Activated CD8-positive, alpha-beta T cell treated with anti-CD3 and anti-CD28 coated beads for 36 hours (primary cell): Measurements from ENCODE around the gene RNF32. TPM values are rescaled to one million over a fixed set of nuclear protein-coding genes. Genes with fewer than 3 reads are reported as not detected.
"Not testable (repeated sequence)": the region's sequence is repeated elsewhere in the genome, so short reads cannot be mapped to it uniquely, and the experiment has no call there.

Source experiments
- ATAC-seq: fragments of 200-7000 bp; cut with Tn5 transposase; one replicate; pipeline ENCODE4 v1.10.0; 2021; ENCODE audit warnings: mild to moderate bottlenecking, moderate library complexity
- CTCF ChIA-PET: fragments of 350-600 bp; sonication (Branson Sonifier 250); formaldehyde crosslinking; loops from one replicate; lab custom pipeline; 2021; ENCODE audit warnings: antibody characterized with exemption; lab: Charles Lee
- POLR2A ChIA-PET: fragments of 350-600 bp; sonication (Branson Sonifier 250); formaldehyde crosslinking; loops from one replicate; lab custom pipeline; 2021; ENCODE audit warnings: antibody characterized with exemption; lab: Charles Lee
- DNase-seq: peaks from one replicate; pipeline ENCODE4 v3.0.0-alpha.2; 2020
- H3K27ac Mint-ChIP-seq: one replicate; pipeline ENCODE4 v1.8.0; 2021; ENCODE audit warnings: mild to moderate bottlenecking, mixed read lengths
- H3K27me3 Mint-ChIP-seq: one replicate; pipeline ENCODE4 v1.8.0; 2021; ENCODE audit warnings: mixed read lengths
- H3K36me3 Mint-ChIP-seq: one replicate; pipeline ENCODE4 v1.8.0; 2021; ENCODE audit warnings: low read depth, mixed read lengths
- H3K4me1 Mint-ChIP-seq: one replicate; pipeline ENCODE4 v1.8.0; 2021; ENCODE audit warnings: low read depth, mixed read lengths
- H3K4me3 Mint-ChIP-seq: one replicate; pipeline ENCODE4 v1.8.0; 2021; ENCODE audit warnings: mild to moderate bottlenecking, moderate library complexity, mixed read lengths
- H3K9me3 Mint-ChIP-seq: one replicate; pipeline ENCODE4 v1.8.0; 2021; ENCODE audit warnings: mixed read lengths
- intact Hi-C: fragments of 100-400 bp; cut with micrococcal nuclease; formaldehyde crosslinking; loops from one replicate; pipeline ENCODE4 v1.10.0; 2022
- total RNA-seq, 2 experiments: library from RNA; stranded (reverse); gene quantifications; one replicate each; pipeline ENCODE4 v1.2.3, GENCODE V29; 2021
- TF ChIP-seq, protein P1 (sequence below): fragments of 200-600 bp; IDR thresholded peaks from one replicate; pipeline ENCODE4 v1.8.0; 2022; ENCODE audit warnings: antibody characterized with exemption, mild to moderate bottlenecking

Gene RNF32
- total RNA-seq, 2 experiments from 2014 or later: 0.43 TPM

DNA sequence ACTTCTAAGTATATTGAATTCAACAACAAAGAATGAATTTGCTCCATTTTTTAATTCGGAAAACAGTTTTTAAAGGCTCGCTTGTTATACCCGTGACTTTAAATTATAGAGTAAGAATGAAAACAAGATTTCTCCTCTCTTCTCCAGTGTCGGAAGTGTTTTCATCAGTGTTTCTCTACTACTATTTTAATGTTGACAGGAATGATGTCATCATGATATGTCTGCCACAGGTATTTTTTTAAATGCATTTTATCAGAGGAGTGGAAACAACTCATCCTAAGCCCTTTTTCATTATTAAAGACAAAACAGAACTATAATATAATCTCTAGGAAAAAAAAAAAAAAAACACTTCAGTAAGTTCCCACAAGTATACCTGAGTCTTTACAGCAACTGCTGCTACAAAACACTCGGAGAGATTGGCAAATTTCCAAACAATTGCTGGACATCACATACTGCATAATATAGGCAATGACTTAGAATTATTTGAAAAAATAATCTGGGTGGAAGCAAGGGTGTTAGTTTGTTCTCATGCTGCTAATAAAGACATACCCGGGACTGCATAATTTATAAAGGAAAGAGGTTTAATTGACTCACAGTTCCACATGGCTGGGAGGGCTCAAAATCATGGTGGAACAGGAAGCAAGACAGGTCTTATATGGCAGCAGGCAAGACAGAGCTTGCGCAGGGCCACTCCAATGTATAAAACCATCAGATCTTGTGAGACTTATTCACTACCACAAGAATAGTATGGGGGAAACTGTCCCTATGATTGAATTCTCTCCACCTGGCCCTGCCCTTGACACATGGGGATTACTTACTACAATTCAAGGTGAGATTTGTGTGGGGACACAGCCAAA, 4.8 kb upstream of the RNF32 start:
- Mint-ChIP-seq H3K4me3 (no peak overlapping the region), H3K9me3 (peaks cover 9% of the 10 kb centered on the region), H3K36me3 (peaks cover 5% of the 10 kb centered on the region), H3K27ac (no peak overlapping the region), H3K27me3 (peaks cover 13% of the 10 kb centered on the region), H3K4me1 (peaks cover 8% of the 10 kb centered on the region)
- intact Hi-C loops: no loop called here
- ChIA-PET CTCF (no interaction called here), POLR2A (no interaction called here)
- no peak for ATAC-seq
- TF ChIP-seq, protein P1, sequence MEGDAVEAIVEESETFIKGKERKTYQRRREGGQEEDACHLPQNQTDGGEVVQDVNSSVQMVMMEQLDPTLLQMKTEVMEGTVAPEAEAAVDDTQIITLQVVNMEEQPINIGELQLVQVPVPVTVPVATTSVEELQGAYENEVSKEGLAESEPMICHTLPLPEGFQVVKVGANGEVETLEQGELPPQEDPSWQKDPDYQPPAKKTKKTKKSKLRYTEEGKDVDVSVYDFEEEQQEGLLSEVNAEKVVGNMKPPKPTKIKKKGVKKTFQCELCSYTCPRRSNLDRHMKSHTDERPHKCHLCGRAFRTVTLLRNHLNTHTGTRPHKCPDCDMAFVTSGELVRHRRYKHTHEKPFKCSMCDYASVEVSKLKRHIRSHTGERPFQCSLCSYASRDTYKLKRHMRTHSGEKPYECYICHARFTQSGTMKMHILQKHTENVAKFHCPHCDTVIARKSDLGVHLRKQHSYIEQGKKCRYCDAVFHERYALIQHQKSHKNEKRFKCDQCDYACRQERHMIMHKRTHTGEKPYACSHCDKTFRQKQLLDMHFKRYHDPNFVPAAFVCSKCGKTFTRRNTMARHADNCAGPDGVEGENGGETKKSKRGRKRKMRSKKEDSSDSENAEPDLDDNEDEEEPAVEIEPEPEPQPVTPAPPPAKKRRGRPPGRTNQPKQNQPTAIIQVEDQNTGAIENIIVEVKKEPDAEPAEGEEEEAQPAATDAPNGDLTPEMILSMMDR: no peak
- DNase-seq: no peak

DNA sequence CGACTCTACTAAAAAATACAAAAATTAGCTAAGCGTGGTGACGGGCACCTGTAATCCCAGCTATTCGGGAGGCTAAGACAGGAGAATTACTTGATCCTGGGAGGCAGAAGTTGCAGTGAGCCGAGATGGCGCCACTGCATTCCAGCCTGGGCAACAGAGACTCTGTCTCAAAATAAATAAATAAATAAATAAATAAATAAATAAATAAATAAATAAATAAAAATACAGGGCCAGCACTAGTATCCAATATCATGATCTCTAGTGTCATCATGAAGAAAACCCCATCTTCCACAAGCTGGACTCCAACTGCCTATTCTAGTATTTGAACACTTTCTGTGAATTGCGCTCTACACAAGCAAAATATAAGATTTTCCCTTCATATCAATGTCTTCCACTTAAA, 3.5 kb upstream of the RNF32 start:
- POLR2A ChIA-PET: interaction anchor here (0.7 kb wide), 1 partner anchor 293 kb away, joined by 3 read pairs; no protein-coding TSS in a partner anchor
- H3K36me3 Mint-ChIP-seq, CTCF ChIA-PET: not testable (repeated sequence)

DNA sequence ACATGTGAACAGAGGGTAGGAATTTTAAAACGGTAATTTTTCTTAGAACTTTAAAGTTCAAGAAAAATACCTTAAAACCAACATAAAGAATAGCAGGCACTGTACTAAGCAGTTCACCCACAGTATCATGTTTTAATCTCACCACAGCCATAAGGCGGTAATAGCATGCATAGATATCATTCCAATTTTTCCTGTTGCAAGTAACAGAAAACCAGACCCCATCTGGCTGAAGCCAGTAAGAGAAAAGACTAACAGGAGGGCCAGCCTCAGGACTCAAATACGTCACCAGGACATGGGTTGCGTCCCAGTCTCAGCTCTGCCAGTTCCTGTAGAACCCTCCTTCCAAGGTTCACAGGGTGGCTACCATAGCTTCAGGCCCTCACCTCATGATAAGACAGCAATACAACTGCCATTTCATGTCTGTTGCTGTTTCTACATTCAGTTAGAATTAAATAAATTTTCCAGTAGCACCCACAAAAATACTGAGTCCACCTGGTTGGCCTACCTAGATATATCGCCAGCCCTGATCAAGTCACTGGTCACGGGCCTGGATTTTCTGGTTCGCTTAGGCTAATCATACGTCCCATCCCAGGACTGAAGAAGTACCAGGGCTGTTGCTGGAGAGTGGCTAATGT, 2.0 kb upstream of the RNF32 start:
- intact Hi-C loops: no loop called here
- POLR2A ChIA-PET: no interaction called here
- no peak for DNase-seq
- ATAC-seq: no peak
- Mint-ChIP-seq H3K4me3 (no peak overlapping the region), H3K4me1 (peaks cover 10% of the 10 kb centered on the region), H3K36me3 (peaks cover 5% of the 10 kb centered on the region), H3K27me3 (peaks cover 26% of the 10 kb centered on the region), H3K9me3 (peaks cover 9% of the 10 kb centered on the region), H3K27ac (no peak overlapping the region)
- TF ChIP-seq, protein P1: no peak
- CTCF ChIA-PET: no interaction called here

More for the DNA sequence above, 3.5 kb upstream of the RNF32 start:
- Mint-ChIP-seq H3K27me3 (peaks cover 22% of the 10 kb centered on the region), H3K4me1 (peaks cover 10% of the 10 kb centered on the region)
- H3K9me3 Mint-ChIP-seq, DNase-seq, H3K27ac Mint-ChIP-seq, intact Hi-C loops, ATAC-seq, H3K4me3 Mint-ChIP-seq: not testable (repeated sequence)

DNA sequence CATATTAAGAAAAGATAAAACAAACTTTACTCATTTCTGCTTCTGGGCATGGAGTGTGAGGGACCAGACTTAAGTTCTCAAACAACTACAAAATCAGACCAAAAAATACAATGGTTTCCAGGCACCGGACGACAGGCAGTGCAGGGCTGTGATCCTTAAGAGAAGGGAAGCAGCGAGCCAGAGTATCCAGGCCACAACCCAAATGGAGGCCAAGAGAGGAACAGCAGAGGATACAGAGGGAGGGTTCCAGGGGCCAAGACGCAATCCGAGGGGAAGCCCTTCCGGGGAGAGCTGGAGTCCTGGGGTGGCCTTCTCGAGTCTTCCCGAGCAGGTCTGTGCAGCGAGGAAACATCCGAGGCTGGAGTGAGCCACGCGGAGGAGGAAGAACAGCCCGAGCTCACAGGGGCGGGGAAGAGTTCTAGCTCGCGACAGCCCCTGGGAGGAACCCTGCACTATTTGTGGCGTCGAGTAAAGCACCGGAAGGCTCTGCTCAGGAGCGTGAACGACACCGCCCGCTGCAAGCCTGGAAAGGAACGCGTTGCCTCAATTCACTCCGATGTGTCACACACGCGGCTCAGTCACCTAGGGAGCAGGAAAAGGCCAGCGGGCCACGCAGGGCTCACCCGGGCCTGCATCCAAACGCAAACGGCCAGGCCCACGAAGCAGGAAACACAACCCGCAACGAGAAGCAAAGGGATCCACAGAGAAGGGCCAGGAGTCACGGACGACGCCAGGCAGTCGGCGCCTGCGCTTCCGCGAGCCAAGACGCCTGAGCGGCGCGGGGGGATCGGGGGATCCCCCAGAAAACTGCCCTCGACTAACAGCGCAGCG, 933 bp upstream of the RNF32 start:
- Mint-ChIP-seq H3K27me3 (peaks cover 27% of the 10 kb centered on the region), H3K4me1 (peaks cover 10% of the 10 kb centered on the region), H3K36me3 (peaks cover 5% of the 10 kb centered on the region), H3K9me3 (peaks cover 9% of the 10 kb centered on the region), H3K27ac (peak overlapping the region; percentile 75), H3K4me3 (peak overlapping the region; percentile 74)
- intact Hi-C loops: no loop called here
- DNase-seq: no peak
- ATAC-seq: no peak
- TF ChIP-seq, protein P1: no peak
- ChIA-PET POLR2A (no interaction called here), CTCF (no interaction called here)

DNA sequence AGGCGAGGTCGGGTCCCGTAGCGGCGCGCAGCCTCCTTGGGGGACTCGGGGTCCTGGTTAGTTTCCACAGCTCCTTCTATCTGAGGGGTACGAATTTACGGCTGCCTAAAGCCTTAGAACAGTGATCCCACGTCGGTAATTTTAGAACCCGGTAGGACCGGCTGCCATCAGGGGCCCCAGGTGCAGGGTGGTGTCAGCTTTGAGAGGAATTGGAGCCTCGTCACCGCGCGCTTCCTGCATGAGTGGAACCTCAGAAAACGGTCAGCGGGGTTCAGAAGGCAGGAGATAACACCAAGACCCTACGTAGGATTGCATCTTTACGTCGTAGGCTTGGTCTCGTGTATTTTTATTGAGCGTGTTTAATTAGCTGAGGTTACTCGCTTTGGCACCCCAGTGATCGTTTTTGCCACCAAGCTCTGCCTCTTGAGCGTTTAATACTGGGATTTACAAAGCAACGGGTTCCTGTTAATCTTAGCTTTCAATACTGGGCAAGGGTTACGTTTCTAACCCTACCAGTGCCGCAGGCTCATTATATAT, 443 bp downstream of the RNF32 start:
- ATAC-seq: peak; percentile 64
- intact Hi-C loops: no loop called here
- Mint-ChIP-seq H3K36me3 (peaks cover 5% of the 10 kb centered on the region), H3K4me1 (peaks cover 10% of the 10 kb centered on the region), H3K9me3 (peaks cover 9% of the 10 kb centered on the region), H3K27me3 (peaks cover 28% of the 10 kb centered on the region), H3K27ac (peak overlapping the region; percentile 84), H3K4me3 (peak overlapping the region; percentile 83)
- peak; percentile 78 for DNase-seq
- CTCF ChIA-PET: no interaction called here
- TF ChIP-seq, protein P1: no peak
- POLR2A ChIA-PET: interaction anchor here (0.9 to 1.3 kb wide), 3 partner anchors 10 to 28 kb away, joined by 3 to 5 read pairs (median 3); no protein-coding TSS in a partner anchor
